Measurements from ENCODE around the gene OLA1. TPM values are rescaled to one million over a fixed set of nuclear protein-coding genes. Genes with fewer than 3 reads are reported as not detected.

Gene OLA1
- total RNA-seq, 1 donor from 2014 or later: 323 TPM

DNA sequence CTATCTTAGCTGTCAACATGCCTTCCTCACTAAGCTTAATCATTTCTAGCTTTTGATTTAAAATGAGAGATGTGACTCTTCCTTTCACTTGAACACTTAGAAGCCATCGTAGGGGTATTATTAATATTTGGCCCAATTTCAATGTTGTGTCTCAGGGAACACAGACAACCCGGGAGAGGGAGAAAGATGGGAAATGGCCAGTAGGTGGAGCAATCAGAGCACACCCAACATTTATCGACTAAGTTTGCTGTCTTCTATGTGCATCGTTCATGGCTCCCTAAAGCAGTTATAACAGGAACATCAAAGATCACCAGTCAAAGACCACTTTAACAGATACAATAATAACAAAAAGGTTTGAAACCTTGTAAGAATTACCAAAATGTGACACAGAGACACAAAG is 110.2 kb downstream of the OLA1 start:
- Histone ChIP-seq H3K27me3 (no peaks in the 10 kb centered on the region), H4K20me1 (ENCODE audit: low read depth) (no peaks in the 10 kb centered on the region), H3K4me1 (no peaks in the 10 kb centered on the region), H2AFZ (replicated peaks) (no peak overlapping the region), H3K27ac (no peak overlapping the region), H3K4me2 (no peak overlapping the region), H3K79me2 (ENCODE audit: low read depth) (peaks cover 1% of the 10 kb centered on the region), H3K9ac (no peak overlapping the region), H3K9me3 (ENCODE audit: low read depth) (no peaks in the 10 kb centered on the region), H3K36me3 (peaks cover 14% of the 10 kb centered on the region), H3F3A (ENCODE audit: low read depth) (no peaks in the 10 kb centered on the region), H3K4me3 (no peak overlapping the region)
- no peak overlapping the region for H3K4me3 Mint-ChIP-seq
- no peaks in the 10 kb centered on the region for H3K4me1 Mint-ChIP-seq
- no peak overlapping the region for H3K27ac Mint-ChIP-seq
- H3K27me3 Mint-ChIP-seq (ENCODE audit: insufficient read depth, low read depth): no peaks in the 10 kb centered on the region
- no peak for TF ChIP-seq EZH2 (IDR thresholded peaks at IDR 0.05)
- TF ChIP-seq, protein P1, sequence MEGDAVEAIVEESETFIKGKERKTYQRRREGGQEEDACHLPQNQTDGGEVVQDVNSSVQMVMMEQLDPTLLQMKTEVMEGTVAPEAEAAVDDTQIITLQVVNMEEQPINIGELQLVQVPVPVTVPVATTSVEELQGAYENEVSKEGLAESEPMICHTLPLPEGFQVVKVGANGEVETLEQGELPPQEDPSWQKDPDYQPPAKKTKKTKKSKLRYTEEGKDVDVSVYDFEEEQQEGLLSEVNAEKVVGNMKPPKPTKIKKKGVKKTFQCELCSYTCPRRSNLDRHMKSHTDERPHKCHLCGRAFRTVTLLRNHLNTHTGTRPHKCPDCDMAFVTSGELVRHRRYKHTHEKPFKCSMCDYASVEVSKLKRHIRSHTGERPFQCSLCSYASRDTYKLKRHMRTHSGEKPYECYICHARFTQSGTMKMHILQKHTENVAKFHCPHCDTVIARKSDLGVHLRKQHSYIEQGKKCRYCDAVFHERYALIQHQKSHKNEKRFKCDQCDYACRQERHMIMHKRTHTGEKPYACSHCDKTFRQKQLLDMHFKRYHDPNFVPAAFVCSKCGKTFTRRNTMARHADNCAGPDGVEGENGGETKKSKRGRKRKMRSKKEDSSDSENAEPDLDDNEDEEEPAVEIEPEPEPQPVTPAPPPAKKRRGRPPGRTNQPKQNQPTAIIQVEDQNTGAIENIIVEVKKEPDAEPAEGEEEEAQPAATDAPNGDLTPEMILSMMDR (IDR thresholded peaks at IDR 0.05): peak; percentile 33
- DNase-seq (ENCODE audit: low spot score): no peak
- peaks cover 22% of the 10 kb centered on the region for H3K9me3 Mint-ChIP-seq
- peaks cover 45% of the 10 kb centered on the region for H3K36me3 Mint-ChIP-seq

- no peaks in the 10 kb centered on the region for H3K27me3 Mint-ChIP-seq (ENCODE audit: insufficient read depth, low read depth)
- H3K9me3 Mint-ChIP-seq: peaks cover 22% of the 10 kb centered on the region
- no peaks in the 10 kb centered on the region for H3K9me3 ChIP-seq (ENCODE audit: low read depth)
- H3K36me3 ChIP-seq: peaks cover 11% of the 10 kb centered on the region
- H3K36me3 Mint-ChIP-seq: peaks cover 41% of the 10 kb centered on the region
- H3K4me1 Mint-ChIP-seq: no peaks in the 10 kb centered on the region
- no peaks in the 10 kb centered on the region for H3K4me1 ChIP-seq
- H4K20me1 ChIP-seq (ENCODE audit: low read depth): no peaks in the 10 kb centered on the region
- no peak overlapping the region for H3K27ac ChIP-seq
- no peak for DNase-seq (ENCODE audit: low spot score)
- no peak overlapping the region for H3K4me3 Mint-ChIP-seq
- TF ChIP-seq EZH2 (IDR thresholded peaks at IDR 0.05): no peak
- no peak for TF ChIP-seq EZH2phosphoT487 (IDR thresholded peaks at IDR 0.05)
- TF ChIP-seq, protein P1 (IDR thresholded peaks at IDR 0.05): no peak
- no peak overlapping the region for H3K9ac ChIP-seq
- no peak overlapping the region for H3K4me2 ChIP-seq
- no peaks in the 10 kb centered on the region for H3K27me3 ChIP-seq
- H3K4me3 ChIP-seq: no peak overlapping the region
- no peaks in the 10 kb centered on the region for H3F3A ChIP-seq (ENCODE audit: low read depth)
- no peaks in the 10 kb centered on the region for H3K79me2 ChIP-seq (ENCODE audit: low read depth)
- no peak overlapping the region for H3K27ac Mint-ChIP-seq
- H2AFZ ChIP-seq (replicated peaks): no peak overlapping the region
Observed at GRCh38 chr2:174135981-174136380, 112.4 kb downstream of the OLA1 start.

- peaks cover 7% of the 10 kb centered on the region for H3K36me3 Mint-ChIP-seq
- H3K9me3 Mint-ChIP-seq: no peaks in the 10 kb centered on the region
- Histone ChIP-seq H3K4me1 (peaks cover 64% of the 10 kb centered on the region), H3K27ac (peak overlapping the region; percentile 72), H3K4me2 (peak overlapping the region; percentile 76), H3K79me2 (ENCODE audit: low read depth) (peaks cover 8% of the 10 kb centered on the region), H3F3A (ENCODE audit: low read depth) (peaks cover 33% of the 10 kb centered on the region), H3K4me3 (peak overlapping the region; percentile 36), H3K9me3 (ENCODE audit: low read depth) (no peaks in the 10 kb centered on the region), H3K36me3 (peaks cover 4% of the 10 kb centered on the region), H2AFZ (replicated peaks) (no peak overlapping the region), H3K27me3 (no peaks in the 10 kb centered on the region), H4K20me1 (ENCODE audit: low read depth) (no peaks in the 10 kb centered on the region), H3K9ac (no peak overlapping the region)
- peak; percentile 60 for DNase-seq (ENCODE audit: low spot score)
- peaks cover 56% of the 10 kb centered on the region for H3K4me1 Mint-ChIP-seq
- H3K27ac Mint-ChIP-seq: no peak overlapping the region
- peak overlapping the region; percentile 62 for H3K4me3 Mint-ChIP-seq
- H3K27me3 Mint-ChIP-seq (ENCODE audit: insufficient read depth, low read depth): no peaks in the 10 kb centered on the region
- TF ChIP-seq EZH2 (IDR thresholded peaks at IDR 0.05) (no peak), EZH2phosphoT487 (IDR thresholded peaks at IDR 0.05) (no peak)
- TF ChIP-seq, protein P1 (IDR thresholded peaks at IDR 0.05): no peak
Observed at GRCh38 chr2:174125090-174125489, 123.2 kb downstream of the OLA1 start.

Data from neural progenitor cell (in vitro differentiated cells).